Mesenchymal stem cell (in vitro differentiated cells and primary cell): ENCODE results near the gene COL18A1.

Experiments used
- DNase-seq: peaks from one replicate; pipeline ENCODE4 v3.0.0-alpha.2; 2013
- H2AFZ ChIP-seq: one replicate; pipeline ENCODE4 v1.6.1; 2013; ENCODE audit warnings: low read depth, mild to moderate bottlenecking, control low read depth, inconsistent platforms, low read length, moderate library complexity
- H2AK5ac ChIP-seq: 2 replicates; pipeline ENCODE4 v1.6.1; 2013; ENCODE audit warnings: low read length, moderate library complexity, mild to moderate bottlenecking, inconsistent platforms; ENCODE audit not compliant: severe bottlenecking
- H2BK120ac ChIP-seq: one replicate; pipeline ENCODE4 v1.6.1; 2013; ENCODE audit warnings: low read depth, mild to moderate bottlenecking, inconsistent platforms, low read length, moderate library complexity
- H2BK12ac ChIP-seq, 2 experiments: one replicate each; pipeline ENCODE4 v1.6.1; 2013; ENCODE audit warnings: inconsistent platforms in 2 of 2, low read length in 2 of 2, mild to moderate bottlenecking in 2 of 2, moderate library complexity in 2 of 2, control low read depth in 1 of 2
- H2BK15ac ChIP-seq: one replicate; pipeline ENCODE4 v1.6.1; 2013; ENCODE audit warnings: mild to moderate bottlenecking, low read depth, inconsistent platforms; ENCODE audit not compliant: poor library complexity, severe bottlenecking
- H2BK5ac ChIP-seq: 2 replicates; pipeline ENCODE4 v1.6.1; 2013; ENCODE audit warnings: low read depth, mild to moderate bottlenecking, low read length, control low read depth, inconsistent platforms; ENCODE audit not compliant: poor library complexity, severe bottlenecking
- H3K14ac ChIP-seq, 2 experiments: one replicate each; pipeline ENCODE4 v1.6.1; 2013; ENCODE audit warnings: inconsistent platforms in 2 of 2, low read length in 2 of 2, control low read depth in 1 of 2, mild to moderate bottlenecking in 1 of 2, moderate library complexity in 1 of 2
- H3K18ac ChIP-seq, 2 experiments: one replicate each; pipeline ENCODE4 v1.6.1; 2013; ENCODE audit warnings: inconsistent platforms in 2 of 2, low read length in 2 of 2, control low read depth in 1 of 2, low read depth in 1 of 2, mild to moderate bottlenecking in 1 of 2
- H3K23ac ChIP-seq, 2 experiments: one replicate each; pipeline ENCODE4 v1.6.1; 2013; ENCODE audit warnings: inconsistent platforms in 2 of 2, low read length in 2 of 2, mild to moderate bottlenecking in 2 of 2, moderate library complexity in 2 of 2, control low read depth in 1 of 2
- H3K27ac ChIP-seq: 2 replicates; pipeline ENCODE4 v1.5.1; 2013; ENCODE audit warnings: mild to moderate bottlenecking, moderate library complexity, low read length, control low read depth, inconsistent platforms; ENCODE audit not compliant: poor library complexity, severe bottlenecking
- H3K27me3 ChIP-seq, 2 experiments: 2 replicates each; pipeline versions ENCODE4 v1.6.1 to v1.7.0; 2013; ENCODE audit warnings: low read length in 2 of 2, mild to moderate bottlenecking in 2 of 2, moderate library complexity in 2 of 2, control low read depth in 1 of 2, inconsistent platforms in 1 of 2; ENCODE audit not compliant: control insufficient read depth in 1 of 2, insufficient read depth in 1 of 2
- H3K36me3 ChIP-seq, 2 experiments: 2 replicates each; pipeline versions ENCODE4 v1.6.1 to v1.7.0; 2013; ENCODE audit warnings: low read length in 2 of 2, control low read depth in 1 of 2, inconsistent platforms in 1 of 2, low read depth in 1 of 2, mild to moderate bottlenecking in 1 of 2; ENCODE audit not compliant: insufficient read depth in 2 of 2, control insufficient read depth in 1 of 2
- H3K4ac ChIP-seq, 2 experiments: one replicate each; pipeline ENCODE4 v1.6.1; 2013; ENCODE audit warnings: inconsistent platforms in 2 of 2, low read length in 2 of 2, mild to moderate bottlenecking in 2 of 2, moderate library complexity in 2 of 2, control low read depth in 1 of 2, low read depth in 1 of 2
- H3K4me1 ChIP-seq: 2 replicates; pipeline ENCODE4 v1.6.1; 2013; ENCODE audit warnings: low read depth, low read length, control low read depth; ENCODE audit not compliant: control insufficient read depth, insufficient read depth
- H3K4me2 ChIP-seq: 2 replicates; pipeline ENCODE4 v1.6.1; 2013; ENCODE audit warnings: low read length, mild to moderate bottlenecking, inconsistent platforms; ENCODE audit not compliant: poor library complexity, severe bottlenecking
- H3K4me3 ChIP-seq, 2 experiments: 2 replicates each; pipeline versions ENCODE4 v1.5.1 to v1.7.0; 2013; ENCODE audit warnings: low read length in 2 of 2, mild to moderate bottlenecking in 2 of 2, control low read depth in 1 of 2, low read depth in 1 of 2; ENCODE audit not compliant: insufficient read depth in 1 of 2
- H3K79me1 ChIP-seq: replicated peaks from 2 replicates; pipeline ENCODE4 v1.6.1; 2013; ENCODE audit warnings: mild to moderate bottlenecking, control low read depth, low read length, inconsistent platforms; ENCODE audit not compliant: poor library complexity, severe bottlenecking
- H3K9ac ChIP-seq: 2 replicates; pipeline ENCODE4 v1.7.0; 2013; ENCODE audit warnings: mild to moderate bottlenecking, low read length, moderate library complexity
- H3K9me3 ChIP-seq: 2 replicates; pipeline ENCODE4 v1.7.0; 2013; ENCODE audit warnings: mild to moderate bottlenecking, low read length; ENCODE audit not compliant: control insufficient read depth
- H4K8ac ChIP-seq: one replicate; pipeline ENCODE4 v1.6.1; 2013; ENCODE audit warnings: inconsistent platforms, mild to moderate bottlenecking, low read length, moderate library complexity
- H4K91ac ChIP-seq: one replicate; pipeline ENCODE4 v1.6.1; 2013; ENCODE audit warnings: mild to moderate bottlenecking, low read length, inconsistent platforms
- WGBS: methylation state at CpG from one replicate; pipeline ENCODE4 v1.1.7; 2013; ENCODE audit warnings: mixed read lengths; 5-methylcytosine and 5-hydroxymethylcytosine counted together

COL18A1 gene

DNA sequence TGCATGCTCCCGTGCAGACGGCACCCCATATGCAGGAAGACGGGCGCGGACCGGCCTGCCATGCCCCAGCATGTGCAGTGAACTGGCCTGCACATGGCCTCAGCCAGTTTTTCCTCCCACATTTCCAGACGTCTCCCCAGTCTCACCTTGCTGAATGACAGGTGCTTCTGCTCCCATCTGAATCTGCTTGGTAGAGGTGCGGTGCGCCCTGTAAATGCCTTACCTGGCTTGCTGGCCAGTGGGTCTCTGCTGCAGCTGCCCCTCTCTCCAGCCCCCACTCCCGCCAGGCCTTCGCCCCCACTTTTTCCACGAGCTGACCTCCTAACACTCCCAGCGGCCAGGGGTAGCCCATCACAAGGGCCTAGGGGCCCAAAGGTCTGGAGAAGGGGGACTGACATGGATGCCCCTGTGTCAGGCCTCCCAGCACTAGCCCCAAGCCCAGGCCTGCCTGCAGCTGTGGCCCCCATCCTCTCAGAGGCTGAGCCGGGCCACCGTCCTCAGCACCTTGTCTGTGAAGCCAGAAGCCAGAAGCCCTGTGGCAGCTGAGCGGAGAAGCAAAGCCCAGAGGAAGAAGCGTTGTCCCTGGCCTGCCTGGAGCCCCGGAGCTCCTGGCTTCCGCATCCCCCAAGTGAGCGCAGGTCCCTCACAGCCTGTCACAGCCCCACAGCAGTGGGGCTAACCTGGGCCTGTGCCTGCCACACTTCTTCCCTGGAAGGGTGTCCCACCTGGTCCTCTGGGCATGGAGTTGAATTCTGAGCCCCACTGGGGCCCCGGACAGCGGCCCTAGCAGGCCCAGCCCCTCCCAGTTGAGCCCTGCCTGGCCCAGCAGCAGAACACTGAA lies 140.9 kb downstream of the COL18A1 start:
- Histone ChIP-seq H4K91ac (no peak overlapping the region), H2BK120ac (no peak overlapping the region), H3K9ac (no peak overlapping the region), H4K8ac (no peak overlapping the region), H3K4me3 (no peak overlapping the region), H3K18ac (no peak overlapping the region), H3K4me1 (peaks cover 24% of the 10 kb centered on the region), H3K79me1 (no peaks in the 10 kb centered on the region), H2AFZ (no peak overlapping the region), H2BK15ac (no peak overlapping the region), H3K27me3 (peaks cover 0 to 24% of the 10 kb centered on the region in 2 experiments), H2BK12ac (no peak overlapping the region), H2BK5ac (no peak overlapping the region), H3K14ac (no peak overlapping the region), H3K4me2 (no peak overlapping the region), H3K4ac (no peak overlapping the region), H3K23ac (no peak overlapping the region), H3K9me3 (no peaks in the 10 kb centered on the region), H3K27ac (no peak overlapping the region), H2AK5ac (no peak overlapping the region), H3K36me3 (no peaks in the 10 kb centered on the region)
- WGBS, result 96% methylated on average over 22 of the region's 22 CpGs
- DNase-seq, result no peak

DNA sequence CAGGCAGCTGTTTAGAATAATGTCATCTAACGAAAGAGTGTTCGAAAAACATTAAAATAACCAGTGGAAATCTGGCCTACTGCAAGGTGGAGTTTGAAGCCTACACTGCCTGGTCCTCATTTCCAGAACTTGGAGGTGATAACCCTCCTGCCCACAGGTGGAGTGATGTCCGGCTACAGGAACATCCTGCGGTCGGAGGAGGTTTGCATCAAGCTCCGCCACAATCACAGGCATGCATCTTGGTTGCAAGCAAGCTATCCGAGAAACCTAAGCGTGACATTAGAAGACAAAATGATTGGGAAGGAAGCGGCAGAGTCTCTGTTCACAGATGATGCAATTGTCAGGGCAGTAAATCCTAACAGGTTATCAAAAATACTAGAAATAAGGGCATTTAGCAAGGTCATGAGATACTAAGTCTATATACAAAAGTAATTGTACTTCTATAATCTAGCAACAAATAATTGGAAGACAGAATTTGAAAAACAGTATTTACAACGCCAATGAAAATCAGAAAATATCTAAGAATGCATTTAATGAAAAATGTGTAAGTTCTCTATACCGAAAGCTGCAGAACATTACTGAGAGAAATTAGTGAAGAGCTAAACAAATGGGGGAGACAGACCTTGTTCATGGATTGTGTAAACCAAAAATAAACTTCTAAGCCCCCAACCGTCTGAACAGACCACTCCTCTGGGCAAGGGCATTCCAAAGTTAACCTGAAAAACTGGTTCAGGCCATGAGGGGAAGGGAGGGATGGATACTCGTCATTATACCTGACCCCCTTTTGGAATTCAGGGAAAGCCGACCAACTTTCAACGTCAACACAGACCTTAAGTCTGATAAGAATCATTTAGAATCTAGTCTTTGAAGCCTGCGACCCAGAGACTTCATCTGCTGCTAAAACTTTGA lies 141.9 kb downstream of the COL18A1 start:
- no peak overlapping the region for H2BK15ac ChIP-seq
- WGBS, result 90% methylated on average over 14 of the region's 16 CpGs
- H3K4me1 ChIP-seq, result peaks cover 18% of the 10 kb centered on the region
- H3K4ac ChIP-seq, result no peak overlapping the region
- no peak overlapping the region for H3K27ac ChIP-seq
- H3K4me3 ChIP-seq, result no peak overlapping the region
- H3K9ac ChIP-seq, result no peak overlapping the region
- no peaks in the 10 kb centered on the region for H3K79me1 ChIP-seq
- H3K27me3 ChIP-seq, result peaks cover 0 to 24% of the 10 kb centered on the region in 2 experiments
- no peak overlapping the region for H3K23ac ChIP-seq
- no peak overlapping the region for H4K8ac ChIP-seq
- H2BK12ac ChIP-seq, result no peak overlapping the region
- H3K18ac ChIP-seq, result no peak overlapping the region
- no peak overlapping the region for H2AFZ ChIP-seq
- no peak overlapping the region for H4K91ac ChIP-seq
- no peaks in the 10 kb centered on the region for H3K9me3 ChIP-seq
- H2BK120ac ChIP-seq, result no peak overlapping the region
- no peak overlapping the region for H3K4me2 ChIP-seq
- H2AK5ac ChIP-seq, result no peak overlapping the region
- H2BK5ac ChIP-seq, result no peak overlapping the region
- H3K36me3 ChIP-seq, result no peaks in the 10 kb centered on the region
- no peak overlapping the region for H3K14ac ChIP-seq
- no peak for DNase-seq

DNA sequence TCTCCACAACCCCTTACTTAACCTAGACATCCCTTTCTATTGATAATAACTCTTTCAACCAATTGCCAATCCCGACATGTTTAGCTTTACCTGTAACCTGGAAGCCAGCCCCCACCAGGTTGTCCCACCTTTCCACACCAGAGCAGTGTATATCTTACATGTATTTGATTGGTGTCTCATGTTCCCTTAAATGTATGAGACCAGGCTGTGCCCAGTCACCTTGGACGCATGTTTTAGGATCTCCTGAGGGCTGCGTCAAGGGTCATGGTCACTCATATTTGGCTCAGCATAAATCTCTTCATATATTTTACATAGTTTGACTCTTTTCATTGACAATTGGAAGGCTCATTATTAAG lies 142.6 kb downstream of the COL18A1 start:
- Histone ChIP-seq H2AK5ac (no peak overlapping the region), H2BK120ac (no peak overlapping the region), H3K27me3 (peaks cover 0 to 24% of the 10 kb centered on the region in 2 experiments), H3K36me3 (no peaks in the 10 kb centered on the region), H3K9me3 (no peaks in the 10 kb centered on the region), H3K4ac (no peak overlapping the region), H3K79me1 (no peaks in the 10 kb centered on the region), H3K4me2 (no peak overlapping the region), H4K8ac (no peak overlapping the region), H3K27ac (no peak overlapping the region), H4K91ac (no peak overlapping the region), H3K23ac (no peak overlapping the region), H3K4me1 (peaks cover 18% of the 10 kb centered on the region), H3K14ac (no peak overlapping the region), H3K18ac (no peak overlapping the region), H3K4me3 (no peak overlapping the region), H2AFZ (no peak overlapping the region), H2BK5ac (no peak overlapping the region), H2BK15ac (no peak overlapping the region), H2BK12ac (no peak overlapping the region), H3K9ac (no peak overlapping the region)
- WGBS, result 100% methylated on average over 2 of the region's 3 CpGs
- DNase-seq, result no peak
